HG02623 (cell line): Measurements from ENCODE around the gene DLG2.

Experiments
- ATAC-seq: cut with Tn5 transposase; IDR thresholded peaks from one replicate; pipeline ENCODE4 v1.9.1; 2021; ENCODE audit warnings: moderate library complexity; ENCODE audit not compliant: unreplicated experiment

DLG2 gene

GRCh38 chr11:84194696-84195095, 1432.4 kb downstream of the DLG2 start:
- ATAC-seq: no peak

- no peak for ATAC-seq
Measured at GRCh38 chr11:84193706-84194105, 1433.4 kb downstream of the DLG2 start.

GRCh38 chr11:84188521-84188920, 1438.6 kb downstream of the DLG2 start:
- no peak for ATAC-seq

- no peak for ATAC-seq
Measured at GRCh38 chr11:84173078-84173477, 1454.1 kb downstream of the DLG2 start.

GRCh38 chr11:84165139-84165538, 1462.0 kb downstream of the DLG2 start:
- ATAC-seq: no peak

- ATAC-seq: no peak
Measured at GRCh38 chr11:84164728-84165127, 1462.4 kb downstream of the DLG2 start.

- no peak for ATAC-seq
Measured at GRCh38 chr11:84163116-84163515, 1464.0 kb downstream of the DLG2 start.

GRCh38 chr11:84157639-84158038, 1469.5 kb downstream of the DLG2 start:
- ATAC-seq: no peak

GRCh38 chr11:84146826-84147225, 1480.3 kb downstream of the DLG2 start:
- no peak for ATAC-seq

GRCh38 chr11:84145616-84146185, 1481.4 kb downstream of the DLG2 start:
- ATAC-seq: no peak

GRCh38 chr11:84144531-84144930, 1482.6 kb downstream of the DLG2 start:
- ATAC-seq: no peak

- ATAC-seq: no peak
Measured at GRCh38 chr11:84142411-84142810, 1484.7 kb downstream of the DLG2 start.

GRCh38 chr11:84140386-84141169, 1486.6 kb downstream of the DLG2 start:
- no peak for ATAC-seq

- ATAC-seq: no peak
Measured at GRCh38 chr11:84137960-84138359, 1489.2 kb downstream of the DLG2 start.

- no peak for ATAC-seq
Measured at GRCh38 chr11:84137505-84137904, 1489.6 kb downstream of the DLG2 start.

- no peak for ATAC-seq
Measured at GRCh38 chr11:84136926-84137325, 1490.2 kb downstream of the DLG2 start.

- no peak for ATAC-seq
Measured at GRCh38 chr11:84130646-84131427, 1496.3 kb downstream of the DLG2 start.

- no peak for ATAC-seq
Measured at GRCh38 chr11:84129961-84130576, 1497.1 kb downstream of the DLG2 start.

- no peak for ATAC-seq
Measured at GRCh38 chr11:84128840-84129239, 1498.3 kb downstream of the DLG2 start.

GRCh38 chr11:84117394-84117793, 1509.8 kb downstream of the DLG2 start:
- ATAC-seq: no peak

GRCh38 chr11:84106541-84106940, 1520.6 kb downstream of the DLG2 start:
- no peak for ATAC-seq
